HG03196 (cell line): ENCODE measurements around the gene MKNK2.
A peak's percentile ranks its signal among the peaks of the same experiment; 100 is the strongest.

Experiments used
- ATAC-seq: cut with Tn5 transposase; IDR thresholded peaks from one replicate; pipeline ENCODE4 v1.9.1; 2021; ENCODE audit not compliant: unreplicated experiment

The MKNK2 gene

GRCh38 chr19:2080336-2080988 is 29.4 kb upstream of the MKNK2 start:
- no peak for ATAC-seq

DNA sequence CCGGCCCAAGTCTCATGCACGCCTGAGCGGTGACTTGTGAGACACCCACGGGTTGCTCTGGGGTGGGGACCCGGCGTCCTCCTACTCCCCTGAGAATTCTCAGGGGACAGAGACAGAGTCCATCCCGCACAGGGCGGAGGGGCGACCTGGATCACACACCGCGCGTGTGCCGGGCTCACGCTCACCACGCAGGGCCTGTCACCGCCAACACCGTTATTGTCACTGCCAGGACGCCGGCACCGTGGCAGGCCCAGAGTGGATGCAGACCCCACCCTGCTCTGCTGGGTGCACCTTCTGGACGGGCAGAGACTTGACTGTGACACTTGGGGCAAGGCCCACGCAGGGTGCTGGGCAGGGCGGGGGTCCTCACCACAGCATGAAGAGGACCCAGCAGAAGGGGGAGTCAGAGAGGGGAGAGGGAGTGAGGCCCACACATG is 28.8 kb upstream of the MKNK2 start:
- ATAC-seq = no peak

GRCh38 chr19:2079076-2079864 is 28.2 kb upstream of the MKNK2 start:
- ATAC-seq = no peak

DNA sequence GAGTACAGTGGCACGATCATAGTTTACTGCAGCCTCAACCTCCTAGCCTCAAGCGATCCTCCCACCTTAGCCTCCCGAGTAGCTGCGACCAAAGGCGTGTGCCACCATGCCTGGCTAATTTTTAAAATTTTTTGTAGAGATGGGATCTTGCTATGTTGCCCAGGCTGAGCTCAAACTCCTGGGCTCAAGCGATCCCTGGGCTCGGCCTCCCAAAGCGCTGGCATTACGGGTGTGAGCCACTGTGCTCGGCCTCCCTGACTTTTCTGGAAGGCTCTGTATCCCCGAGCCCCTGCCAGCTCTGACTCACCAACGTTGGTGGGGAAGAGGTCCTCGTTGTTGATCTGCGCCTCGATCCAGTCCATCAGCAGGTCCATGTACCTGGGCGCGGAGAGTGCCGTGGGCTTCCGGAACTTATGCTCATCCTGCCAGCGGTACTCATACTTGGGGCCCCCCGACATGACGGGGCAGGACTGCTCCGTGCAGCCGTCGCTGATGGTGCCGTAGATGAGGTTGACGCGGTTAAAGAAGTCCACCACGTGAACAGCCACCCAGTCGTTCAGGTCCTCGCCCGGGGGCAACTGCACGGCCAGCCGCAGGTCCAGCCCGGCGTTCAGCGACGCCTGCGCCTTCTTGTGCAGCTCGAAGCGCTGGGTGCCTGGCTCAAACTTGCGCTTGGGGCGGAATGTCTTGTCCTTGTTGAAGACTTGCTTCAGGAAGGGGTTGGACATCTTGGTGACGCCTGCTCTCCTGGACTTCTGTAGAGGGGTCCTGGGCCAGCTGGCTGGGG is 27.0 kb upstream of the MKNK2 start:
- ATAC-seq = no peak

GRCh38 chr19:2077398-2077797 is 26.4 kb upstream of the MKNK2 start:
- ATAC-seq = no peak

DNA sequence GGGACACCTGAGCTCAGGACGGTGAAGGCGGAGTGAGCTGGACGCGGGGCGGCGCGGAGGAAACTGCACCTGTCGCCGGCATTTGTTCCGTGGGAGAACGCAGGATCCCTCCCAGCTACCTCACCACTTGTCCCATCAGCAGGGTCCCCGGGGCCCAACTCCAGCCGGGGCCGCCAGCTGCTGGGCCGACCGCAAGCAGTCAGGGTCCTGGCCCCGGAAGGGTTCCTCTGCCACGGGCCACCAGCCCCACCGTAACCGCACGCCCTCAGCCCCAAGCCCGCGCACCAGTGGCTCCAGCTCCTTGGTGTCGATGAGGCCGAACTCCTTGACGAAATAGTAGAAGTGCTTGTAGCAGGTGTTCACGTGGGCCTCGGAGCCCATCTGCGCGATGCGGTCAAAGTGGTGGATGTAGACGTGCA is 25.5 kb upstream of the MKNK2 start:
- ATAC-seq = no peak

DNA sequence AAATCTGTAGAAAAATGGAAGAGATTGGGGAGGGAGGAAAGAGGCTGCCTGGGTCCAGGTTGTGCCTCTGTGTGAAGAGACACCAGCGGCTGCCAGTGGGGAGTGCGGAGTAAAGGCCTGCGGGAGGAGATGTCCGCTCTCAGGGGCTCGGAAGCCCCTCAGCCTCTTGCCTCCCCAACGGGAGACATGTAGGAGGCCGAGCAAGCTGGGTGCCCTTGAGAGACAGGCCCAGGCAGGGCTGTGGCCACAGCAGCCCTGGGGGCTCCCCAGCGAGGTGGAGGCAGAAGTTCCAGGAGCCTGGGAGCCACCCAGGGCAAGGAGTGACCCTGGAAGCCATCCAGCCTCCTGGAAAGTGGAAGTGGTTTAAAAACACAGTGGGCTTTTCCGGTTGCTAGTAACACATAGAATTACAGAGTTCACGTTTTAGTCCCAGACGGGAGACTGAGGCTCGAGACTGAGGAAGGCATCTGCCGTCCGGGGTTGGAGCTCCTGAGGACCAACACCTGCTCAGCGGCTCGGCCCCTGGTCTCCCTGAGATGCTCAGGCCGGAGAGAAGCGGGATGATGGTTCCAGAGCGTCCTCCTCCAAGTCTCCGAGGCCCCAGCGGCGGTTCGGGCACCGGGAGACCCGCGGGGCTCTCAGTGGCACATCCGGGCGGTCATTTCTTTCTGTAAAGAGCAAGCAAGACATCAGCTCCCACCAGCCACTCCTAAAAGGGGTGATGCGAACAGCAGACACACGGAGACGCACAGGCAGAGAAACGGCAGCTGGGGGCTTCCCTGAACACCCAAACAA is 21.9 kb upstream of the MKNK2 start:
- ATAC-seq = no peak

DNA sequence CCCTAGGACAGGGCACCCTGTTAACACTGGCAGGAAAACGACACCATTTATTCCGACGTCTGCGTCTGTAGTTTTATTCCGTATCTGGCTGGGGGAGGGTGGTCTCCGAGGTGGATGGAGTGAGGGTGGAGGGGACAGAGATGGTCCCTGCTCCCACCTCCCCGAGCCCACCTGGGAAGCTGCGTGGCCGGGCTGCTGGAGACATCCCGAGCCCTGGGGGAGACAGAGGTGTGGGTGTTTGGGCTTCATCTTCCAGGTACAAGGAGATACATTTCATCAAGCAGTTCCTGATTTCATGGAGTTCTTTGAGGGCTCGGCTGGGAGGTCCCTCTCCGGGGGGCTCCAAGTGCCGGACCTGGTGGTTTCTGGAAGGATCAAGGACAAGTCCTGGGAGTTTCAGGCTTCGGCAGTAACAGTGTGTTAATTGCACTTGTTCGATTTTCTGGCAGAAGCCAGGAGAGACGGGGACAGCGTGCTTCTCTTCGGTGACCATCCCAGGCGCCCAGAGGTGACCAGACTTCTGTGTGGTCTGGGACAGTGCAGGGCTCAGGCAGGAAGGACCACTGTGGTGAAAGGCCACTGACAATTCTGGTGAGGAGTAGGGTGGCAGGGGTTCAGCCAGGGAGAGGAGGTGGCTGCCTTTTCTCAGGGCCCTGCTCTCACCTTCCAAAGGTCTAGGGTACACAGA is 20.1 kb upstream of the MKNK2 start:
- no peak for ATAC-seq

GRCh38 chr19:2070436-2070827 is 19.4 kb upstream of the MKNK2 start:
- no peak for ATAC-seq

DNA sequence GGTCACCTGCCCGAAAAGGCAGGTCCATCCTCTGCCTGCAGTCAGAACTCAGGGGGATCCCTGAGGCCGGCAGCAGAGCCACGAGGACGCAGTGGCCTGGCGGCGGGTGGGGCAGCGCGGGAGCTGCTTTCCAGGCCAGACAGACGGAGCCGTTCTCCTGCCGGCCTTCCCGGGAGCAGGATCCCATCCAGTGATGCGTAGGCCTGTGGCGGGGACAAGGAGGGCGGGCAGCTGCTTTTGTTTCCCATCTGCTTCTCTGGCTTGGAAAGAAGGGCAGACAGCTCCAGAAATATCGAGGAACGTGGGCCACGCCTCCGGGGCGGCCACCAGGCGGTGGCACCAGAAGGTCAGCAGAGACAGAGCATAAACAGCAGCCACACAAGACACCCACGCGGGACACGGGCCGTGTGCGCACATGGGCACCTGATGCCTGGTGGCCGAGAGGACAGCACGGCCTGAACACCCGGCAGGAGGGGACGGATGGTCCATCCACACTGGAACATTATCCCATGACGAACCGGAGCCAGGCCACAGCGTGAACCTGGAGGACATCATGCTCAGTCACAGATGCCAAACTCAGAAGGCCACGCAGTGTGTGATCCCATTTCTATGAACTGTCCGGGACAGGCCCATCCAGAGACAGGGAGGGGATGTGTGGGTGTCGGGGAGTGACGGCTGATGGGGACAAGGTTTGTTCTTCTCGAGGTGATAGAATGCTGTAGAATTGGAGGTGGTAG is 13.9 kb upstream of the MKNK2 start:
- no peak for ATAC-seq

DNA sequence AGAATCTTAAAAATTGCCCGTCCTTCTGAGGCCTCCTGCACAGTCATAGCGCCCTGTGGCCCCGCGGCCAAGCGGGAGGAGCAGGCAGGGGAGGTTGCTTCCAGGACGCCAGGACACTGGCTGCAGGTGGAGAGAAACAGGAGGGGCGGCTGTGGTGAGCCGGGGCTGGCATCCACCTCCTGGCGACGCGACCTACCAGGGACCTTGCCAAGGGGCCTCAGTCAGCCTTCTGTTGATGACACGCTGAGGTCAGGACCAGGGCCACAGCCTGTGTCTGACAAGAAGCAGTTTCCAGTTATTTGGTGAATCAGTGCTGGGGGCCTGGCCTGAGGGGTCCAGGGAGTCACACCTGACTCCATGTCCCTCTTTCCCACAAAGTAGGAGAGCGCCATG is 13.3 kb upstream of the MKNK2 start:
- ATAC-seq = no peak

DNA sequence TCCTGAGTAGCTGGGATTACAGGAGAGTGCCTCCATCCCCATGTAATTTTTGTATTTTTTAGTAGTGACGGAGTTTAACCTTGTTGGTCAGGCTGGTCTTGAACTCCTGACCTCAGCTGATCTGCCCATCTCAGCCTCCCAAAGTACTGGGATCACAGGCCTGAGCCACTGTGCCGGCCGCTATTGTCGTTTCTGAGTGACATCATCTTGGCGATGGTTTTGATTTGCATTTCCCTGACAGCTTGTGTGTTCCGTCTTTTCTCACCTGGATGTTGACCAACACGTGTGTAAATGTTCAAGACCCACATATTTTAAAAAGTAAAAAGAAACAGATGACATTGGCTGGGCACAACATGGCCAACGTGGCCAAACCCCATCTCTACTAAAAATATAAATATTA is 12.8 kb upstream of the MKNK2 start:
- ATAC-seq = no peak

GRCh38 chr19:2062770-2063169 is 11.7 kb upstream of the MKNK2 start:
- ATAC-seq = no peak

DNA sequence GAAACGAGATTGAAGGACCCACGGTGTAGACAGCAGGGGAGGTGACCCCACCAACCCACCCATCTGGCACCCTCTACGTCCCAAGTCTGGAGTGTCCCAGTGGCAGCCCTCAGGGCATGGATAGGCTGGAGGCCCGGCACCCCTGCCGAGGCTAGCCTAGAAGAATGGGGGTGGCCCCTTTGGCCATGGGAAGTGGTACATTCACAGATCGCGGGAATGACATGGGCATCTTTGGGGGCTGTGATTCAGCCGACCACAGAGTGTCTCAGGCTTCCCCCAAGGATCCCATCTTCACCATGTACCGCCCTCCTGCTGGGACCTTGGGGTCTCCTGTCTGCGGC is 11.3 kb upstream of the MKNK2 start:
- ATAC-seq = no peak

DNA sequence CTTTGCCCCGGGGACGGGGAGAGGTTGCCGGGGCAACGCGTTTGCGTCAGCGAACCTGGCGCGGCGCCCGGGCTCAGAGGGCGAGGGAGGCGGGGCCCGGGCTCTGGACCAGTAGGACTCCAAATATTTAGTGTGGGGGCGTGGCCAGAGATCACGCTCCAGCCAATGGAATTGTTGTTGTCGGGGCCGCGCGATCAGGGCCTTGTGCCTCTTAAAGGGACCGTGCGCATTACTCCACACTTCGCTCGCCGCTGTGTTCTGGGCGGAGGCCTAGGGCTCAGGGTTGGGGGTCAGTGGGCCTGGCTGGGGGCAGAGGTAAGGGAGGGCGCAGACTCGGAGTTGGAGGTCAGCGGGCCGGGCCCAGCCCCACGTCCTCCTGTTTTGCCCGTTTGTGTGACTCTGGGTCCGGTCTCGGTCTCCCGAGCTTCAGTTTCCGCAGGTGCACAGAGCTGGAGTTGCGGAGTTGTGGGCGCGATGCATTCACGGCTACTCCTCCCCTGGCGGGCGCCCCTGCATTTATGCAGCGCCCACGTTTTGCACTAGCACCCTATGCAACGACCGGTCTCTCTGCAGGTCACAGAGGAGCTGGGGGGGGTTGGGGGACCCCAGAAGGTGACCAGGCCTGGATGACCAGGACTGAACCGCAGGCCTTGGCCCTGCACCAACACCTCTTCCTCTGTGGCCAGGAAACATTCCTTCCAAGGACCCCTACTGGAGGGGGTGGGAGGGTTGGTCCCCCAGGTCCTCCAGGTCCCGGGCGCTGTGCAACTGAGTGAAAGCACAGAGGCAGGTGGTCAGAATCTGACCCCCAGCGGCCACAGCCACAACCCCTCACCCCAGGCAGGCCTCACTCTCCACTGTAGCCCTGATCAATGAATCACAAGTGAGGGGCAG is 10.7 kb upstream of the MKNK2 start:
- peak; percentile 77 for ATAC-seq

GRCh38 chr19:2060884-2061494 is 9.9 kb upstream of the MKNK2 start:
- ATAC-seq = peak; percentile 25

DNA sequence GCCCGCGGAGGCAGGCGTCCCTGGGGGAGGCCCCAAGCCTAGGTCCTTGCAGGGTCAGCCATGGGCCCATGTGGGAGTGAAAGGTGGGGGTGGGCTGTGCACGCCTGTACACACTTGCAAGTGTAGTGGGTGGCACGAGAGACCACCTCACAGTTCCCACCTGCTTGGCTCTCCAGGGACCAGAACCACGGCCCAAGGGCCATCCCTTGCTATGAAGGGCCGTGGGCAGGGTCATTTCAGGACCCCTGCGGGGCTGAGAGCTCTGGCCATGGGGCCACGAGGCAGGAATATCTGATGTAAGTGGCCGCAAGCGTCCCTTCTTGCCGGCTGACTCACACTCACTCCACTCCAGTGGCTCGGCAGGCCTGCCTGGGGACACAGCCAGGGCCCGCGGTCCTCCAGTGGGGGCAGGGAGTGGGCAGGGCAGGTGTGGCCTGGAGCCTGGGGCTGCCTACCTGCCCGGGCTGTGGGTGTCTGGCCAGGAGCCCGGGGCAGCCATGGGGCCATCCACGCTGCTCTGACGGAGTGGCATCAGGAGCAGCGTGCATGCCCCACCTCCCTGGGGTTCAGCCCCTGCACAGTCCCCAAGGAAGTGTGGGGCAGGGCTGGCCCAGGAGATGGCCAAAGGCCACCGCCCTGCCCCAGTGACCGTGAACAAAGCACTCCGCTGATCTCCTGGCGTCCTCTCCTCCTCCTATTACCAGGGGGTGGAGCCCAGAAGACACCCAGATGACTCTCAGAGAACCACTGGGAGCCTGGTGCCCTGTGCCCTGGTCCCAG is 8.6 kb upstream of the MKNK2 start:
- ATAC-seq = no peak
